Embryonic facial prominence (tissue), 1 donor: Measurements from ENCODE around the gene HOXB2.
"Not testable (repeated sequence)": the region's sequence is repeated elsewhere in the genome, so short reads cannot be mapped to it uniquely, and the experiment has no call there.

Source experiments
- DNase-seq: peaks from one replicate; pipeline ENCODE4 v3.0.0-alpha.2; 2016; ENCODE audit errors: extremely low spot score

HOXB2 gene

GRCh38 chr17:48541577-48542113 is 3.3 kb downstream of the HOXB2 start:
- no peak for DNase-seq

DNA sequence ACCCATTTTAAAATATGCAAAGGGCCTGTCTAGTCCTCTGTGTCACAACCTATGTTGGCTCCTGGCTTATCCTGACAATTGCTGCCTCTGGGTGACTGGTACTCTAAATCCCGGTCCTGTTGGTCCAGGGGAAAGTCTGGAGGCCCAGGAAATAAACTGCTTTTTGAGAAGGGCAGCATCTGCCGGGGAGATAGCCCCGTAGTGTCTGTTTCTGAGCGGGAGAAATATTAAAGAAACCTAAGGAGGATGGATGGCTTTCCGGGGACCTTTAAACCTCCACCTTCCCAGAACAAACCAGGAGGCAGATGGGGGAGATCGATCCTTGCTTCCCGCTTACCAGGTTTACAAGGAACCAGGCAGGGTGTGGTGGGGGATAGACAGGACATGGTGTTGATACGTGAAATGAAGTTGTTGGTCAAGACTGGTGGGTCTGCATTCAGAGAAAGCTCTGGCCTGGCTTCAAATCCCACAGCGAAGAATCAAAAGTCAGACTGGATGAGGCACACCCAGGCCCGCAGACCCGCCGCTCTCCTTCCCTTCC is 3.8 kb downstream of the HOXB2 start:
- DNase-seq, result no peak

GRCh38 chr17:48540213-48540612 is 4.7 kb downstream of the HOXB2 start:
- no peak for DNase-seq

DNA sequence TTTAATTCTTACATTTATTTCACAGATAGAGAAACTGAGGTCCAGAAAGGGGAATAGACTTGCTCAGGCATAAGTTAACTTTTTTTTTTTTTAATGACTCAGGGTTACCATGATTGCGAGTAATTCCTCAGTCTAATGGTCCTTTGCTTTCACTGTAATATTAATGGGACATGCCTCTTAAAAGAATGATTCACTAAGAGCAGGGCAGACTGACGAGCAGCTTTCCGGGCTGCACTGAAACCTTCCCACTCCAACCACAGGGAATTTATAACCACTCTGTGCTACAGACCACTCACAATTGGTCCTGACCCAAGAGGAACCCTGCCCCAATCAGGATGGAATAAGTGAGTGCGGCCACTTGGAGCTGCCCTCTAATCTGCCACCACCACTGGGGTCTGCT is 5.7 kb downstream of the HOXB2 start:
- no peak for DNase-seq

GRCh38 chr17:48537316-48537715 is 7.6 kb downstream of the HOXB2 start:
- no peak for DNase-seq

DNA sequence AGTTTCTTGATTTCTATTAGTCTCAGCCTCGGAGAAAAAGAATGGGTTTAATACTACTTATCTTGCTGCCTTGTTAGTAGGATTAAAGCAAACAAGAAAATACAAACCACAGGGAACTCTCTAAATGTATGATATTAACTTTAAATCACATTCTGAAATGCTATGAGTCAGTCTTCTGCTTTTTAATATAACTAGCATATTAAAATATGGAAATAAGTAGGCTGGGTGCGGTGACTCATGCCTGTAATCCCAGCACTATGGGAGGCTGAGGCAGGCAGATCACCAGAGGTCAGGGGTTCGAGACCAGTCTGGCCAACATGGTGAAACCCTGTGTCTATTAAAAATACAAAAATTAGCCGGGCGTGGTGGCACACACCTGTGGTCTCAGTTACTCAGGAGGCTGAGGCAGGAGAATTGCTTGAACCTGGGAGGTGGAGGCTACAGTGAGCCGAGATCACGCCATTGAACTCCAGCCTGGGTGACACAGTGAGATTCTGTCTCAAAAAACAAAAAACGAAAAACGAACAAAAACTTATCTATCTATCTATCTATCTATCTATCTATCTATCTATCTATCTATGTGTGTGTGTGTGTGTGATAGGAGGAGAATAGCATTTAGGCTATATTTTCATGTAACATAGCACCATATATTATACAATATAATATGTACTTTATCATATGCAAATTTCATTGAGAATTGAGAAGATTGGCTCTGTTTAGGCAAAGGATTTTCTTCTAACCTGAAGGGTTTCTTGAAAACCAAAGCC is 8.9 kb downstream of the HOXB2 start:
- not testable (repeated sequence) for DNase-seq

- DNase-seq, result no peak
Measured at GRCh38 chr17:48532261-48532660, 12.6 kb downstream of the HOXB2 start.

DNA sequence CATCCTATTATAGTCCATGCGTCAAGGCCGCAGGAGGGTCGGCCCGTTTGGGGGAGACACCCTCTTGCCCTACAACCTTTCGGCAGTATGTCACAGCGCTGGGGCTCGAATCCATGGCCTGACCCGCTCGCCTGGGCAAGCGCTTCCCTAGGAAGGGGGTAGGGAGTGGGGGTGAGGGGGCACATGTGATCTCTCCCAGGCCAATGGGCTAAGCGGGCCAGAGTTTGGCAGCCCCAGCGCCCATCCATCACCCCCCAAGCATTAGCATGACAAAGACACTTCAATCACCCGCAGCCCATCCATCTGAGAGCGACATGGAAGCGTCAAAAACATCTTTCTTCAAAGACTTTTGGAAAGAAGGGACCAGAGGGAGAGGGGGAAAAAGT is 14.0 kb downstream of the HOXB2 start, which contains the start of gene HOXB1:
TSS of gene HOXB1 (minus strand) at position 125 of the 386 bp plus-strand sequence. CDS start at position 18, 107 bp downstream.
- DNase-seq, result no peak

GRCh38 chr17:48530208-48530886 is 14.6 kb downstream of the HOXB2 start:
- DNase-seq, result no peak

- no peak for DNase-seq
Measured at GRCh38 chr17:48529683-48530009, 15.3 kb downstream of the HOXB2 start.

- no peak for DNase-seq
Measured at GRCh38 chr17:48528936-48529682, 15.8 kb downstream of the HOXB2 start.

DNA sequence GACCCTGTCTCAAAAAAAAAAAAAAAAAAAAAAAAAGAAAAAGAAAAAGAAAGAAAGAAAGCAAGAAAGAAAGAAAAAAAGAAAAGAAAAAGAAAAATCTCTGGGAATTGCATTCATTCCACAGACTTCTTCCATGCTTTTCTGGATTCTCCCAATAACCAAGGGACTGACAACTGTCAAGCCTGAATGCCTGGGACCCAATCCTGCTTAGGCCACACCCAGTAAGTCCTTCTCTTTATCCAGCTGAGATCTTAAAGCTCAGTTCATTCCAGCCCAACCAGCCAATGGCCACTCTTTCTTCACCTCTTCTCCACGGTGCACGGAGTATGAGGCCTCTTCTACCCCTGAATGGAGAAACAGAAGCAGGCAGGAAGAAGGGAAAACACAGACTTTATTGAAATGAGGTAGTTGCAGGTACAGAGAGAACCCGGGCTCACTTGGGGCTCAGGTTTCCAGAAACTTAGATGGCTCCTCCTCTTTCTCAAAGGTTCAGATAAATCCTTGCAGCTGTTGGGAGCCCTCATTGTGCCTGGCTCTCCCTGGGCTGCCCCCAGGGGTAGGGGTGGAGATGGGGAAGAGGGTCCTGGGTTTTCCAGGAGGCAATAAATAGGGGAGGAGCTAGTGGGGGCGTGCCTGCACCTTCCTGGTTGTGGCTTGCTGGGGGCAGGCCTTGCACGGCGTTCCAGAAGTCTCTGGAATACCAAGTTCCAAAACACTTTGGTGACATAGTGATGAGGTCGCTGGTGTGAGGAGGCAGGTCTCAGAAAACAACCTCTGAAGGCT is 16.6 kb downstream of the HOXB2 start:
- DNase-seq, result no peak

- DNase-seq, result no peak
Measured at GRCh38 chr17:48527547-48527932, 17.4 kb downstream of the HOXB2 start.

DNA sequence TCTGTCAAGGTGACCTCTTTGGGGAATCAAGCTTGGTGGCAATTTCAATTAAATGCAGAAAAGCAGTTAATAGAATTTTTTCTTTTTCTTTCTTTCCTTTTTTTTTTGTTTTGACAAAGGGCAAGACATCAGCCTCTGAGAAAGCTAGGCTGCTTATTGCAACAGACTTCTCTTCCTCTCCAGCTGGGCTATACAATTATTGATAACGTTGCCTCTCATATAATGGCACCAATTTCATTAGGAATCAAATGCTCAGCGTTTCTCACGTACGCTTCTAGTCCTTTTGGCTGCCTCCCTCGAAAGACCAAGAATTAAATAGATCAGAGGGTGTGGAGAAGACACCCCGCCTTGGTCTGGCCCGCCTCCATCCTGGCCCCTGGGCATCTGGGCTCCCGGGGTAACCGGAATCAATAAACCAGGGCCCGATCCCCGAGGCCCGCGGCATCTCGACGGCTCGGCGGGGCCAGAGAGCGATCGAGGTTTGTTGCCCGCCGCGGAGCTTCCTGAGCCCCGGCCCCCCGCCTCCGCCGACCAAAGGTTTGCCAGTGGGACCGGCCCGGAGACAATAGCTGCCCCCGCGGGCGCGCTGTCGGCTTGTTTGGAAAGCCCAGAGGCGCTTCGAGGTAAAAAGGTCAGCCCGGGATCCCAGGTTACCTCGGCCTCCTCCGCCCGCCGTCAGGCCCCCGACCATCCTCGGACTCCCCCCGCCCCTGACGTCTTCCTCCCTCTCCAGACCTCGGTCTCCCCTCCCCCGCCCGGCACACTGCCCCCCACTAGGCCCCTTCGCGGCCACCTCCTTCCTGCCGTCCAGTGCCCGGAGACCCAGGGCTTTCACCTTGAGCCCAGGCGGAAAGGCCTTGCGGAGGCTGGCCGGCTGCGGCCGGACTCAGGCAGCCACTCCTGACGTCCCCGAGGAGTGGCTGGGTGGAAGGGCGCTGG is 18.0 kb downstream of the HOXB2 start:
- no peak for DNase-seq

- DNase-seq, result no peak
Measured at GRCh38 chr17:48523010-48523409, 21.9 kb downstream of the HOXB2 start.

GRCh38 chr17:48522031-48522653 is 22.8 kb downstream of the HOXB2 start:
- no peak for DNase-seq

- no peak for DNase-seq
Measured at GRCh38 chr17:48520631-48521079, 24.3 kb downstream of the HOXB2 start.

DNA sequence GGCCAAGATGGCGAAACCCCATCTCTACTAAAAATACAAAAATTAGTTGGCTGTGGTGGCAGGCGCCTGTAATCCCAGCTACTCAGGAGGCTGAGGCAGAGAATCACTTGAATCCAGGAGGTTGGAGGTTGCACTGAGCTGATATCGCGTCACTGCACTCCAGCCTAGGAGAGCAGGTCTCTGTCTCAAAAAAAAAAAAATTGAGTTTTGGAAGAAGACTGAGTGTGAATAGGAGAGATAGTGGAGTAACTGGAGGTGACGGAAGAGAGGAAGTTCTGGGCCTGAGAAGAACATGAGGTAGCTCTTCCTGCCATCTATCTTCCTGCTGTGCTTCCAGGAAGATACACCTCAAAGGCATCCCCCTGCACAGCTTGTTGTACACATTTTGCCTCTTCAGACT is 25.5 kb downstream of the HOXB2 start:
- no peak for DNase-seq

DNA sequence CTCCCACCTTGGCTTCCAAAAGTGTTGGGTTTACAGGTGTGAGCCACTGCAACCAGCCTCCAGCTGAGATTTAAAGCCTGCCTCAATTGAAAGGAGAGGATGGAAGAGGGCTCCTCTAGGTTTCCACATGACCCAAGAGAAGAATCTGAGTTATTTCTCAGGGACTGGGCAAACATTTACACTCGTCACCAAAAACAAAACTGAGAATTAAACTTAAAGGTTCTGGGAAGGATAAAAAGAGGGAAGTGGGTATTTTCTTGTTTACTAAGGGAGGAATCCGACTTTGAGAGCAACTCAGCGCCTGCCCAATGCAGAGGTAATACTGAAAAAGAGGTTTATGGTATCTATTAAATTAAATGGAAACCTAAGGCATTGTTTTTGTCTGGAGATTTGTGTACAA is 27.4 kb downstream of the HOXB2 start:
- no peak for DNase-seq
